GM18870 (cell line): Measurements from ENCODE around the gene ZNF284.

Experiments
- ATAC-seq: cut with Tn5 transposase; IDR thresholded peaks from one replicate; pipeline ENCODE4 v1.9.1; 2021; ENCODE audit warnings: moderate library complexity; ENCODE audit not compliant: unreplicated experiment

The ZNF284 gene

DNA sequence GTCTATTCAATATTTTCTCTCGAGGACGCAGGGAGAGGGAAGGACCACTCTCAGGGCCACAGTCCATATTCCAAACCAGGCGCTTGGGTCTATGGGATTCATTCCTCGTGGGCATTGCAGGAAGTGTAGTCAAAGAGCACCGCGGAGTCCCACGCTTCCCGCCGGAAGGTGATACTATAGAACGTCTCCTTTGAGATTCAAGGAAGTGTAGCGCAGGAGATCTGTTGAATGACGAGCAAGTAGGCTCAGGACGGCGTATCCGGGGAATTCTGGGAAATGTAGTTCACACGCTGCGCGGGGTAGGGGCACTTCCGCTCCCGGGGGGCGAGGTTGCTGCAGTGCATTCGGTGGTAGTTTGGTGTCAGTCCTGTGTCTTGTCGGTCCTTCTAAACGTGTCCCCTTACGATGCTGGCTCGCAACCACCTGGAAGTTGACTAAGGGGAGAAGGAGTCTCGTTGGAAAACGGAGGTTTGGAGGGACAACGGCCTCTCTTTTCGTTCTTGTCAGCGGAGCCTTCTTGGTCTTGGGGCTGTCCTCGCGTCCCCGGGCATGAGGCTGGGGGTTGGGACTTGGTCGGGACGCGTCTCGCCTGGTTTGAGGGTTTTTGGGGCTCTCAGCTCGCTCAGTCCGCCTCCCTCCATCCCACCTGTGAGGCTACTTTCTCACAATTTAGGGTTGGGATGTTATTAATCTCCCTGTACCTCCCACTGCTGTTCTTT, at the start of gene ZNF284:
TSS of gene ZNF284 (plus strand) at position 336 of the 719 bp plus-strand sequence. CDS start 4,231 bp downstream, outside the sequence.
- no peak for ATAC-seq

DNA sequence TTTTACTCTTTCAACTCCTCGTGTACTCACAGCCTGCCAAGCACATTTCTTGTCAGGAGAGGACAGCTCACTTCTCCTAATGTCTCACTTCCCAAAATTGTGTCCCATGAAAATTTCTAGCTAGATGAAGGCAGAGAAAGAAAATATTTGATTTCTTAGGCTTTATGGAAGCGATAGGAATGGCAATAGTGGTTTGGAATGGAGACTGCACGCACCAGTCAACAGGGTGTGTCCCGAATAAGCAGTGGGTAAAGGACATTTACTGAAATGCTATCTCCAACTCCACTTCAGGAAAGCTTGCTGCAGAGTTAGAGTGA, 47.1 kb upstream of the ZNF284 start:
- ATAC-seq, result no peak

DNA sequence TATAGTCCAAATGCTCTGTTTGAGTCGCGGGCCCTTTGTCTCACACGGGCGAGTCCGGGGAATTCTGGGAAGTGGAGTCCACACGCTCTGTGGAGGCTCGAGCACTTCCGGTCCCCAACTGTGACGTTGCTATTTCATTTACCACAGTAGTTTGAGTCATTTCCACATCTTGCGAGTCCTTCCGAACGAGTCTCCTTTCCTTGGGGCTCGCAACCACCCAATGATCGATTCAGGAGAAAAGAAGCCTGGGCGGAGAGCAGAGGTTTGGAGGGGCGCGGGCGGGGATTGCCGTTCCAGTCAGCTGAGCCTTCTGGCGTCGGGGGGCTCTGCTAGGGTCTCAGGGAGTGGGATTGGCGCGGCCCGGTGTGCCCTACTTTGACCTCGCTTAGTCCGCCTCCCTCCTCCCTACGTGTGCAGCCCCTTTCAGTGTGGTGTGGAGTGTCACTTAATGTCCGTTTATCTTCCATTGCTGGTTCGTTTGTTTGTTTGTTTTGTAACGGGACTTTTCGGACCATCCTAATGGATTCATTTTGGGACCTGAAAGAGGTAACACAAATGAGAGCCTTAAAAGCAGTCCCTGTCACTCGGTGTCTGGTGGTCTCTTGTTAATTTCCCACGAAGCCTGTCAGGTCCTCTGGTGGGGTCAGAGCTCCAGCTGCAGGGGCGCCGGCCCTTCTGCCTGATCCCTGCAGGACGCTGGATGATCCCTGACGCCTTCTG, 46.6 kb upstream of the ZNF284 start, which contains the start of gene ZNF222:
TSS of gene ZNF222 (plus strand) at position 163 of the 720 bp plus-strand sequence. CDS start at position 221, 58 bp downstream.
- ATAC-seq, result peak; percentile 63

DNA sequence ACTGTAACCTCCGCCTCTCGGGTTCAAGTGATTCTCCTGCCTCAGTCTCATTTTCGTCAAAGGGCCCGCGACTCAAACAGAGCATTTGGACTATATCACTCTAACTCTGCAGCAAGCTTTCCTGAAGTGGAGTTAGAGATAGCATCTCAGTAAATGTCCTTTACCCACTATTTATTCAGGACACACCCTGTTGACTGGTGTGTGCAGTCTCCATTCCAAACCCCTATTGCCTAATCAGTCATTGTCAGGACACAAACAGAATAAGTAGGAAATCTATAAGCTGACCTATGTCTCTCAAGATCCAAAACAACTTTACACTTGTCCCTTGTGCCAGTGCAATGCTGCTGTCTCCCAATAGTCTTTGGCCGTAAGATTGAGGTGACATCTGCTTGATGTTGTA, 45.3 kb upstream of the ZNF284 start:
- ATAC-seq, result no peak

DNA sequence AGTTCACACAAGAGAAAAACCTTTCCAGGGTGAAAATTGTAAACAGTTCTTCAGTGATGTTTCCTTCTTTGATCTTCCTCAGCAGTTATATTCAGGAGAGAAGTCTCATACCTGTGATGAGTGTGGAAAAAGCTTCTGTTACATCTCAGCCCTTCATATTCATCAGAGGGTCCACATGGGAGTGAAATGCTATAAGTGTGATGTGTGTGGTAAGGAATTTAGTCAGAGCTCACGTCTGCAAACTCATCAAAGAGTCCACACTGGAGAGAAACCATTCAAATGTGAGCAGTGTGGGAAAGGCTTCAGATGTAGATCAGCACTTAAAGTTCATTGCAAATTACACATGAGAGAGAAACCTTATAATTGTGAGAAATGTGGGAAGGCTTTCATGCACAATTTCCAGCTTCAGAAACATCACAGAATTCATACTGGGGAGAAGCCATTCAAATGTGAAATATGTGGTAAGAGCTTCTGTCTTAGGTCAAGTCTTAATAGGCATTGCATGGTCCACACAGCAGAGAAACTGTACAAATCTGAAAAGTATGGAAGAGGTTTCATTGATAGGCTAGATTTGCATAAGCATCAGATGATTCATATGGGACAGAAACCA, 39.9 kb upstream of the ZNF284 start:
- no peak for ATAC-seq

DNA sequence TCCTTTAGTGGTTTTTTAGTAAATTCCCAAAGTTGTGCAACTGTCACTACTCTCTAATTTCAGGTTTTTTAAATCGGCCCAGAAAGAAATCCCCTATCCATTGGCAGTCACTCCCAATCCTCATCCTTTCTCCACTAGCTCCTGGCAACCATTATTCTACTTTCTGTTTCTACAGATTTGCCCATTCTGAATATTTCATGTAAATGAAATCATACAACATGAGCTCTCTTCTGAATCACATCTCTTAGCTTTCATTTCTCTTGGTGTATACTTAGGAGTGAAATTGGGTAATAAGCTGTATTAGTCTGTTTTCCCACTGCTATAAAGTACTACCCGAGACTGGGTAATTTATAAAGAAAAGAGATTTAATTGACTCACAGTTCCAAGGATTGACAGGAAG, 29.8 kb upstream of the ZNF284 start:
- no peak for ATAC-seq

DNA sequence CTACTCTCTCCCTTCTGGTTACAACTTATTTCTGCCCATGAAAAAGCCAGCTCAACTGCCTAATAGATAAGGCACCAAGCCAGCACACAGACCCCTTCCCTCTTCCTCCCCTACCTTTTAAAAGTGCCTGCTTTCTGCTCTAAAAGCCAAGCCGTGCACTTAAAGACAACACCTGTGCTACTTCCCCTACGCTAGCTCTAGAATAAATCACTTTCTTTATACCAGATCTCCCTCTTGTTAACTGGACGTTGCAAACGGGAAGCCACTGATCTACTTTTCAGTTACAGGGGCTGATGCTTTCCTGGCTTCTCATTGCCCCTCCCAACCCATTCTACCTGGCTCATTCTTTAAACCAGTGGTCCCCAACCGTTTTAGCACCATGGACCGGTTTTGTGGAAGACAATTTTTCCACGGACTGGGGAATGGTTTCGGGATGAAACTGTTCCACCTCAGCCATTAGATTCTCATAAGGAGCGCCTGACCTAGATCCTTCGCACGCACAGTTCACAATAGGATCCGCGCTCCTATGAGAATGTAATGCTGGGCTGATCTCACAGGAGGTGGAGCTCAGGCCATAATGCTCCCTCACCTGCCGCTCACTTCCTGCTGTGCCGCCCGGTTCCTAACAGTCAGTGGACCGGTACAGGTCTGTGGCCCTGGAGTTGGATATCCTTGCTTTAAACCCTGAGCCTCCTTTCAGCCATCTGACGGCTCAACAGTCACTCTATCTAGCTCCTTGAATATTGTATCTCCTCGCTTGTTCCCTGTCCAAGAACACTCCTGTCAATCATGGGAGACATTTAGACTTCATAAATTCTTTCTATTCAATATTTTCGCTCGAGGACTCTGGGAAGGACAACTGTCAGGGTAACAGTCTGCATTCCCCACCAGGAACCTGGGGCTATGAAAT, 21.0 kb upstream of the ZNF284 start:
- ATAC-seq, result no peak

DNA sequence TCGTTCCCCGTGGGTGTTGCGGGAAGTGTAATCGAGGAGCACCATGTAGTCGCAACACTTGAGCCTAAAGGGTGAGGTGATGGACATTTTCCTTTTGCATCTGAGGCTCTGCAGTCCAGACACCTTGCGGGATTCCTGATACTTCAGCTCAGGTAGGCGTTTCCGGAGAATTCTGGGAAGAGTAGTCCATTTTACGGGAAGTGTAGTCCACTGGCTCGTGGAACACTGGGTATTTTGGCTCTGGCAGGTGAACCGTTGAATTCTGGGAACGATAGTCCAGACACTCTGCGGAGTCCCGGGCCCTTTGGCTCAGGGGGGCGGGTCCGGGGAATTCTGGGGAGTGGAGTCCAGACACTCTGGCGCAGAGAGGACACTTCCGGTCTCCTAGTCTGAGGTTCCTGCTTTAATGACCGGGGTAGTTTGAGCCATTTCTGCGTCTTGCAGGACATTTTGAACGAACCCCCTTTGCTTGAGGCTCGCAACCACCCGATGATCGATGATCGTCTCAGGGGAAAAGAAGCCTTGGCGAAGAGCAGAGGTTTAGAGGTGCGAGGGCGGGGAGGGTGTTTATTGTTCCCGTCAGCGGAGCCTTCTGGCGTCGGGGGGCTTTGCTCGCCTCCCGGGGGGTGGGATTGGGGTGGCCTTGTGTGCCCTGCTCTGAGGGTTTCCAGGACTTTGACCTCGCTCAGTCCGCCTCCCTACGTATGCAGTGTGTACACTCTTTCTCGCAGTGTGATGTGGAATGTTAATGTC, 20.1 kb upstream of the ZNF284 start, which contains the start of gene ZNF223:
TSS of gene ZNF223 (plus strand) at position 387 of the 753 bp plus-strand sequence. CDS start 3,141 bp downstream, outside the sequence.
- ATAC-seq, result no peak

DNA sequence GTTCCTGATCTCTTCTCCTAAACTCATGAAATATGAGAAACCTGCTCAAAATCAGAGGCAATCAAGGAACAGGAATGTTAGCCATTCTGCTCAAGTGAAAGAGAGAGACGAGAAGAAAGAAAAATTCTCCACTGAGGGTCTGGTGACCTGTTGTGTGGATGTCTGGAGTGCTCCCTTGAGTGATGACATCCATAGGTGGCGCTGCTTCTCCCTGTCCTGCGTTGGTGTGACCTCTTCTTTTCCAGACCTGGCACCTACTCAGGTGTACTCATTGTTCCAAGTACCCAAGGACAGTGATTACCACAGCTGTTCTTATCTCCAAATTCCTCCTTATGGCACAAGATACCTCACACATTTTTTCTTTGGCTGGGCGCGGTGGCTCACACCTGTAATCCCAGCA, 16.1 kb upstream of the ZNF284 start:
- ATAC-seq, result no peak

DNA sequence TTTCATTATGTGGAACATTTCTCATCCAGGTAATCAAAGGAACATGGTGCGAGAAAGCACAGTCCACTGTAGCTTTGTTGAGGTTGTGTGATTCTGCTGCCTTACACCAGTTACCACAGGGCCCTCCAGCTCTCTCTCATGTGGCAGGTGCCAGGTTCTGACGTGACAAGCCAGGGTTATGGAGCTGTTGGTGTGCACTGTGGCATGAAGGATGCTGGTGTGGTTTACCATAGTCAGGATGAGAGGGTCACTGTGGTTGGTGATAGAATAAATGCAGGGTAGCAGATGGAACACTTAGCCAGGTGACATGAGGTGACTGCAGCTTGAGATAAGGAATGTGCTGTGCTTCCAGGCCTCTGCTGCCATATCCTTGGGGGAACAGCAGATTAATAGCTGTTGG, 12.7 kb upstream of the ZNF284 start:
- ATAC-seq, result no peak

DNA sequence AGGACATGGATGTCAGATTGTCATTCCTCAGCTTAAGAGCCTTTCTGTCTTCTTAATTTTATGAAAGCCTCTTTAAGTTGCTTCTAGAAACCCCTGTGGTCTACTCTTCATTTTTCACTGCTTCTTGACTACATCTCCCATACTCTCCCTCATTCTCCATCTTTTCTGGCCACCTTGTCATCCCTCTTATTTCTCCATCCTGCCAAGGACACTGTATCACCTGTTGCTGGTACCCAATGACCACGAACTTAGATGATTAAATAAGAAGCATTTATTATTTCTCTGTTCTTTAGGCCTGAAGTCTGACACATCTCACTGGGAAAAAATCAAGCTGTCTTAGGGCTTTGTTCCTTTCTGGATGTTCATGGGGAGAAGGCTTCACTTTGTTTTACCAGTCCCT, 10.9 kb upstream of the ZNF284 start:
- no peak for ATAC-seq

DNA sequence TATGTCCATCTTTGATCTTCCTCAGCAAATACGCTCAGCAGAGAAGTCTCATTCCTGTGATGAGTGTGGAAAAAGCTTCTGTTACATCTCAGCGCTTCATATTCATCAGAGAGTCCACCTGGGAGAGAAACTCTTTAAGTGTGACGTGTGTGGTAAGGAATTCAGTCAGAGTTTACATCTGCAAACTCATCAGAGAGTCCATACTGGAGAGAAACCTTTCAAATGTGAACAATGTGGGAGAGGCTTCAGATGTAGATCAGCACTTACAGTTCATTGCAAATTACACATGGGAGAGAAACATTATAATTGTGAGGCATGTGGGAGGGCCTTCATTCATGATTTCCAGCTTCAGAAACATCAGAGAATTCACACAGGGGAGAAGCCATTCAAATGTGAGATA, 5.7 kb upstream of the ZNF284 start:
- ATAC-seq, result no peak

DNA sequence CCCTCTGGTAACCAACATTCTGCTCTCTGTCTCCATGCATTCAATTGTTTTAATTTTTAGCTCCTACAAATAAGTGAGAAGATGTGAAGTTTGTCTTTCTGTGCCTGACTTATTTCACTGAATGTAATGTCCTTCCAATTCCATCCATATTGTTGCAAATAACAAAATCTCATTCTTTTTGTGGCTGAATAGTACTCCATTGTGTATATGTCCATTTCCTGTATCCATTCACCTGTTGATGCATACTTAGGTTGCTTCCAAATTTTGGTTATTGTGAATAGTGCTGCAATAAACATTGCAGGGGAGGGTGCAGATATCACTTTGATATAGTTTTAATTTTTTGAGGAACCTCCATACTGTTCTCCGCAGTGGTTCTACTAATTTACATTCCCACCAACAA, 2.5 kb upstream of the ZNF284 start:
- ATAC-seq, result no peak

DNA sequence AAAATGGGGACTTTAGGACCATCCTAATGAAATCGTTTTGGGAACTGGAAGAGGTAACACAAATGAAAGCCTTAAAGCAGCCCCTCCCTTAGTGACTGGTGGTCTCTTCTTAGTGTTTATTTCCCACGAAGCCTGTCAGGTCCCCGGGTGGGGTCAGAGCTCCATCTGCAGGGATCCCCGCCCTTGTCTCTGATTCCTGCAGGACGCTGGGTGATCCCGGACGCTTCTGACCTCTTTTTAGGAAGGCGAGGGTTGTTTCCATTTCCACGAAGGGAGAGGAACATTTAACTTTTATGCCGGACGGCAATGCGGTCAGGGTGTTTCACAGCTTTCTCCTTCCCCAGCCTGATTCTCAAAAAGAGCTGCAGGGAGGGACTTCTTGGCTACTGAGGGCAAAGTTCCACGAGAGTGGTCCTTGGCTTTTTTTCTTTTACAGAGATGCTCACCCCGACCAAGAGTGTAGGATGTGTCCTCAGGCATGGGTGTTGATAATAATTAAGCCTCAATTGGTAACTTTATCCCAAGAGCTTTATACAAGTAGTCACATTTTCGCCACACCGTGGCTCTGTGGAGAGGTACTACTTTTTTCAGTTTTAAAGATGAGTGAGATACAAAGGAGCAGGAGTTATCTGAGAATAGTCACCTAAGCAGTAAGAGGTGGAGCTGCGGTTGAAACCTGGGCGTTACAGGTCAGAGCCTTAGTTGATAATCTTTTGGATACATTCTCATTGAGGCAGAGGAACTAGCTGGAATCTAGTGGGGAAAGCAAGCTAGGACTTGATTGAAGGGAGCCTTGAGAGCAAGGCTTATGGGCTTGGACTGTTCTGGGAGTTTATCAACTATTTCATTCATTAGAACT, 813 bp downstream of the ZNF284 start:
- no peak for ATAC-seq

DNA sequence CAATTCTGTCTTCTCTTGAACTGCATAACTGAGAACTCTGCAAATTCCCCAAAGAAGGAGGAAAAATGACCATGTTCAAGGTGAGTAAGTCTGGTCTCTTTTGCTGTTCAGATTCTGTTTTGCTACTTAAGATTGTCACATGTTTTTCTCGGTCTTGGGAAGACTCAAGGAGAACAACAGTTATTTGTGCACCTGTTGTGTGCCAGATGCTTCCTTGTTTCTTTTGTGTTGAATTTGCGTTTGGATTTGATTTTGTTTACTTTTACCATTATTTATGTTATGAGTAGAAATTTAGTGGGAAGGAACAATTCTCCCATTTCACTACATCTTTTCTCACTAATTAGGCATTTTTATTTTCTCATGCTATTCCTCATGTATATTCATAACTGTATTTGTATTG, 4.4 kb downstream of the ZNF284 start:
- no peak for ATAC-seq

DNA sequence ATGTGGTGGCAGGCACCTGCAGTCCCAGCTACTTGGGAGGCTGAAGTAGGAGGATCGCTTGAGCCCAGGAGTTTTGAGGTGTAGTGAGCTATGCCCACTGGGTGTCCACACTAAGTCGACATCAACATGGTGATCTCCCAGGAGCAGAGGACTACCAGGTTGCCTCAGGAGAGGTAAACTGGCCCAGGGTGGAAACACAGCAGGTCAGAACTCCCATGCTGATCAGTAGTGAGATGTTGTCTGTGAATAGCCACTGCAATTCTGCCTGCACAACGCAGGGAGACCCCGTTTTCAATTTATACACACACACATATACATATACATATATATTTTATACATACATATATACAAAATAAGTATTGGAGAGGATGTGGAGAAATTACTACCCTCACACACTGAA, 20.1 kb downstream of the ZNF284 start:
- ATAC-seq, result no peak

DNA sequence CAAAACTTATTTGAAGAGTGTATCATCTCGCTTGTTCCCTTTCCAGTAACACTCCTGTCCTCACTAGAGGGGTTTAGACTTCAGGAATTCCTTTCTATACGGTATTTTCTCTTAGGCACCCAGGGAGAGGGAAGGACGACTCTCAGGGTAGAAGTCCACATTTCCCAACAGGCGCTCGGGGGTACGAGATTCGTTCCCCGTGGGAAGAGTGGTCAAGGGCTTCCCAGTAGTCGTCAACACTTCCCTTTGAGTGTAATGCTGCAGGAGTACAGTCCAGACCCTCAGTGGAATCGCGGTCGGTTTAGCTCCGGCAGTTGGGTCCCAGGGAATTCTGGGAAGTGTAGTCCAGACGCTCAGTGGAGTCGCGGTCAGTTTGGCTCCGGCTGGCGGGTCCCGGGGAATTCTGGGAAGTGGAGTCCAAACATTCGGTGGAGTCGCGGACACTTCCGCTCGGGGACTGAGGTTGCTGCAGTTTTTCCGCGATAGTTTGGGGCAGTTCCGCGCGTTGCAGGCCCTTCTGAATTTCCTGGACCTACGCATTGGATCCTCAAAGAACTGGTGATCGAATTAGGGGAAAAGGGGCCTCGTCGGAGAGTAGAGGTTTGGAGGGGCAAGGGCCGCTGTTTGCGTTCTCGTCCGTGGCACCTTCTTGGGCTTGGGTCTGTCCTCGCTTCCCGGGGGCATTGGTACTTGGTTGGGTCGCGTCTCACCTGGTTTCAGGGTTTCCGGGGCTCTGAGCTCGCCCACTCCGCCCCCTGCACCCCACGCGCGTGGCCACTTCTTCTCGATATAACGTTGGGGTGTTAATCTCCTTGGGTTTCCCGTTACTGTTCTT, 22.2 kb downstream of the ZNF284 start, which contains the start of gene ZNF224:
TSS of gene ZNF224 (plus strand) at position 431 of the 835 bp plus-strand sequence. CDS start 3,513 bp downstream, outside the sequence.
- ATAC-seq, result no peak

DNA sequence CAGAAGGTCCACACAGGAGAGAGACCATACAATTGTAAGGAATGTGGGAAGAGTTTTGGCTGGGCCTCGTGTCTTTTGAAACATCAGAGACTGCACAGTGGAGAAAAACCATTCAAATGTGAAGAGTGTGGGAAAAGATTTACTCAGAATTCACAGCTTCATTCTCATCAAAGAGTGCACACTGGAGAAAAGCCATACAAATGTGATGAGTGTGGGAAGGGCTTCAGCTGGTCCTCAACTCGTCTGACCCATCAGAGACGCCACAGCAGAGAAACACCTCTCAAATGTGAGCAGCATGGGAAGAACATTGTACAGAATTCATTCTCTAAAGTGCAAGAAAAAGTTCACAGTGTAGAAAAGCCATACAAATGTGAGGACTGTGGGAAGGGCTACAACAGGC, 35.8 kb downstream of the ZNF284 start:
- ATAC-seq, result no peak
